Panc1 (cell line): ENCODE data around the gene TACR1.

ENCODE experiments used
- CTCF ChIP-seq: fragments of 450-650 bp; IDR thresholded peaks from 2 replicates; pipeline ENCODE4 v1.5.1; 2017; ENCODE audit warnings: mild to moderate bottlenecking
- POLR2AphosphoS5 ChIP-seq: IDR thresholded peaks from 2 replicates; pipeline ENCODE4 v1.6.1; 2012; ENCODE audit warnings: mild to moderate bottlenecking, low read depth, low read length, moderate library complexity
- REST ChIP-seq, 2 experiments: IDR thresholded peaks; 2 replicates each; pipeline ENCODE4 v1.6.1; 2011 to 2012; ENCODE audit warnings: low read depth in 2 of 2, control low read depth in 1 of 2, low read length in 1 of 2, mild to moderate bottlenecking in 1 of 2, moderate library complexity in 1 of 2; ENCODE audit not compliant: insufficient read depth in 1 of 2

- TF ChIP-seq CTCF (no peak), REST (IDR thresholded peaks at IDR 0.05; ENCODE audit: insufficient read depth in 1 of 2, low read depth in 2 of 2, low read length in 1 of 2) (no peak), POLR2AphosphoS5 (no peak)
Measured at GRCh38 chr2:75233965-75234364, 34.6 kb upstream of the TACR1 start.
